GM21723 (cell line): ENCODE measurements around the gene B3GALNT1.

Experiments used
- ATAC-seq: cut with Tn5 transposase; IDR thresholded peaks from one replicate; pipeline ENCODE4 v1.9.1; 2021; ENCODE audit warnings: mild to moderate bottlenecking, moderate library complexity; ENCODE audit not compliant: unreplicated experiment

B3GALNT1 gene, protein sequence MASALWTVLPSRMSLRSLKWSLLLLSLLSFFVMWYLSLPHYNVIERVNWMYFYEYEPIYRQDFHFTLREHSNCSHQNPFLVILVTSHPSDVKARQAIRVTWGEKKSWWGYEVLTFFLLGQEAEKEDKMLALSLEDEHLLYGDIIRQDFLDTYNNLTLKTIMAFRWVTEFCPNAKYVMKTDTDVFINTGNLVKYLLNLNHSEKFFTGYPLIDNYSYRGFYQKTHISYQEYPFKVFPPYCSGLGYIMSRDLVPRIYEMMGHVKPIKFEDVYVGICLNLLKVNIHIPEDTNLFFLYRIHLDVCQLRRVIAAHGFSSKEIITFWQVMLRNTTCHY

GRCh38 chr3:161104561-161105551 lies at the start of gene B3GALNT1:
Gene B3GALNT1, minus strand, starts transcription at chr3:161105349. Its CDS starts 18,595 bp downstream, at chr3:161086754.
- ATAC-seq = peak; percentile 70

DNA sequence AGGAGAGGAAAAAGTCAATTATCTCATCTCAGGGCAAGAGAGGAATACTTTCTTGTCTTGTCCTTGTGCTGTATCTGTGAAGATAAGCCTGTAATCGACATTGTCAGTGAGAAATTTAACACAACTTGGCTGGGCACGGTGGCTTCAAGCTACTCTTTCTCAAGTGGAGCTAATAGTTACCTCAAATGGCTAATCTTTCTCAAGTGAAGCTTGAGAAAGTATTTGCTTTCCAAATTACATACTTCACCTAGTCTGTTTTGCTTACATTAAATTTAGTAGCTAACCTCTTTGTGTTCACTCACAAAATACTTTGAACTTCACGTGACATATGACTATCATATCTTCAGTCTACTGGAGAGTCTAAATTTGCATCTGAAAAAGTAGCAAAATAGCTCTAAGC lies 48.3 kb upstream of the B3GALNT1 start:
- no peak for ATAC-seq

DNA sequence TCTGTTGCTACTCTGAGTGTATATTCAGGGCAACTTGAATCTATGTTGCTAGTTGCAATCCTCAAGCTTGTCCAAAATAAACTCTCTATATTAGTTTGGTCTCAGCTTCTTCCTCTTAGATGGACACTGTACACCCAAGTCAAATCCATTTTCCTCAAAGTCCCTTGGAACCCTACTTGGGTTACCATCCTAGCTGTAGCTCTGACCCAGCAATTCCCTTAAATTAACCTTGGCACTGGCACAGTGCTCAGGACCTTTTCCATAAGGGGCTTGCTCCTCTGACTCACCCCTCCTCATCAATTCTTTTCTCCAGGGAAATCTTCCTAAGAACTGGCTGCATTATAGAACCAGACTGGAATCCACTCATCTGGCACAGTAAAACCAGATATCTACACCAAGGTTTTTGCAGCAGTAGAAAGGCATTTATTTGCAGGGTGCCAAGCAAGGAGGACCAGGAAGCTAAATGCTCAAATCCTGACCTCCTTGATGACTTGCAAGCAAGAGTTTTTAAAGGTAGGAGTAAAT lies 44.9 kb upstream of the B3GALNT1 start:
- no peak for ATAC-seq

DNA sequence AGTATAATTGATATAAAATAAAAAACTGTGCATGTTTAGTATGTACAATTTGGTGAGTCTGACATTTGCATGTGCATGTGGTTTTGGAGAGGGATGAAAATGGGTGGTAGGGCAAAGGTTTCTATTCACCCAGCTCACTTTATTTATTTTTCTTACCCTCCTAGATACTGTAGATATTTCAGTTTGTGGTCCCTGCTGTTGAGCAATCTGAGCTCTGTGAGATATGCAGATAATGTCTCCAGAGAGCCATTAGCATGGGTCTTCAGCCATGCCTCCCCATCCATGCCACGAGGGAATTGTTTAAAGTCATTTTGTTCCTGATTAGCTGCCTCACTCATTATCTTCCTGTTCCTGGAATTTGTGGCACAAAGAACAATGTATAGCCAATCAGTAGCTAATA lies 44.4 kb upstream of the B3GALNT1 start:
- ATAC-seq = no peak

DNA sequence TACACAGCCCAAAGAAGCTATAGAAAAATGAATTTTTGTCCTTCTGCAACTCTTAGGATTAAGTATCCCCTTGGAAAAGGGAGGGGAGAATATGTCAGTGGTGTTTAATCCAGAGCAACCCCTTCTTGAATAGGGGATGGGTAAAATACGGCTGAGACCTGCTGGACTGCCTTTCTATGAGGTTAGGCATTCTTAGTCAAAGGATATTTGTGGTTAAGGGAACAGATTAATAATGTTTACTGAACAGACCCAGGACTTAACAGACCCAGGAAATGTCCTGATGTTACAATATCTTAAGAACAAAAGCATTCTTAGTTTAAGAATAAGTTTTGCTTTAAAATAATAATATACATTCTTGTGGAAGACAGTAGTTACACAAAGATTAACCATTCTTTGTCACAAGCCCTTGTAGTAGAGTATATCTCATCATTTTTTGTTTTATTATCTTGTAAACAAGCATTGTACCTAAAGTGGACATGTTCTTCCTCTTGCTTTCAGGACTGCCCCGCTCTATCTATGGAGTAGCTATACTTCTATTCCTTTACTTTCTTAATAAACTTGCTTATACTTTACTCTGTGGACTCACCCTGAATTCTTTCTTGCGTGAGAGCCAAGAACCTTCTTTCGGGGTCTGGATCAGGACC lies 43.8 kb upstream of the B3GALNT1 start:
- no peak for ATAC-seq

DNA sequence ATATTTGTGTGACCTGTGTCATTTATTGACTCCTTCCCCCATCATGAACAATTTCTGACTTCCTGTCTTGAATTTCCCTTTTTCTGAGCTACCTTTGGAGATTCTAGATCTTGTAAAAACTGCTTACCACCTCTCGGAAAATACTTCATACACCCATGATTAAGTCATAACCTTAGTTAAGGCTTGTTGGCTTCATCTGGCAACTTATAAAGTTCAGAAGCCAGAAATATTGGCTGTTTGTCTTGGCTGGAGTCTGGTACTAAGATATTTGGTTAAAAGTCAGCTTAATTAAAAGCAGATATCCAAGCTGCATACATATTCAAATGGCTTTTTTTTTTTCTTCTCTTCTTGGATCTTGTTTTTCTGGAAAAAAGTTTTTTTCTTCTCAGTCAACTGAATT lies 37.3 kb upstream of the B3GALNT1 start:
- ATAC-seq = no peak

DNA sequence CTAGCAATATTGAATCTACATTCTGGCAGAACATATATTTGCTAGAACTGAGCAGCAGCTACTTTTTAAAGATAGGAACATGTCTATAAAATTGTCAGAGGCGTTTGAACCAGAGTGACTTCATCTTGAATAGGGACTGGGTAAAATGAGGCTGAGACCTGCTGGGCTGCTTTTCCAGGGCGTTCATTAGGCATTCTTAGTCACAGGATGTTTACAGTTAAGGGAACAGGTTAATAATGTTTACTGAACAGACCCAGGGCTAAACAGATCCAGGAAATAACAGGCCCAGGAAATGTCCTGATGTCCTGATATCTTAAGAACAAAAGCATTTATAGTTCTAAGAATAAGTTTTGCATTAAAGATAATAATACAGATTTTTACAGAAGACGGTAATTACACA lies 34.5 kb upstream of the B3GALNT1 start:
- no peak for ATAC-seq

DNA sequence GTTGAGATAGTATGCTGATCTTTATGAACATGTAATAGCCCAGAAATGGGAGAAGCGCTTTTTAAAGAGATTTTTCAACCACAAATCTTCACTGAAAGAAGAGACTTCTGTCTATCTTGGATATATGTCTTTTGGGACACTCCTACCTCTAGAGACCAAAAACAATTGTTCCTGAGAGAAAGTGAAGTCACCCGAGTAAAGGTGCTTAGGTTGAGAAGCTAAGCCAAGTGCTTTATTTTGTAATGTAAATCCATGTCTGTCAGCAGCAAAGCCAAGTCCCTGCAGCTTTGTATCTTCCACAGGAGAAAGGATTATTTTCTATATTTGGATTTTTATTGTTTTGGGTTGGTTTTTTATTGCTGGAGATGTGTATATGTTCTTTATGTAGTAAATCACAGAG lies 32.1 kb upstream of the B3GALNT1 start:
- ATAC-seq = no peak

DNA sequence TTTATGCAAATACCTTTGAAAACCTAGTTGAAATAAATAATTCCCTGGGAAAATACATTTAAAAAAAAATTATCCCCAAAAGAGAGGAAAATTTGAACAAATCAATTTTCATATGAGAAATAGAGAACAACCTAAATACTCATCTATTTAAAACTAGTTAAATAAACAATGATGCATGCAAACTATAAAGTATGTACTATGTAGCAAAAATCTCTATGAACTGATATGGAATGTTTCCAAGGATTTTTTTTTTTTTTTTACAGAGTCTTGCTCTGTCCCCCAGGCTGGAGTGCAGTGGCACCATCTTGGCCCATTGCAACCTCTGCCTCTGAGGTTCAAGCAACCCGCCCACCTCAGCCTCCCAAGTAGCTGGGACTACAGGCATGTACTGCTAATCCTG lies 27.2 kb upstream of the B3GALNT1 start:
- no peak for ATAC-seq

DNA sequence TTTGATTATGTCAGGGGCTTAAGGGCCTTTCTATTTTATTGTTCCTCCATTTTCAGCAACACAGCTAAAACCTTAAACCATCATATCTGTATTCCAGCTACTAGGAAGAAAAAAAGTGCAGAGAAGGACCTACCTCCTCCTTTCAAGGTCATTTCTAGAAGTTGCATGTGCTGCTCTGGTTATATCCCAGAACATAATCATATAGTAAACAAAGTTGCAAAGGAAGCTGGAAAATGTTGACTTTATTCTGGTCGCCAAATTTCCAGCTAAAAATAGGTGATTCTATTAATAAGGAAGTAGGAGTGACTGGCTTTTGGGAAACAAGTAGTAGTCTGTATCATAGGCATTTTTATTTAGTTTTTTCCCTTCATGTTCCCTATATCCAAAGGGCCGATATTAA lies 21.3 kb upstream of the B3GALNT1 start:
- ATAC-seq = no peak

DNA sequence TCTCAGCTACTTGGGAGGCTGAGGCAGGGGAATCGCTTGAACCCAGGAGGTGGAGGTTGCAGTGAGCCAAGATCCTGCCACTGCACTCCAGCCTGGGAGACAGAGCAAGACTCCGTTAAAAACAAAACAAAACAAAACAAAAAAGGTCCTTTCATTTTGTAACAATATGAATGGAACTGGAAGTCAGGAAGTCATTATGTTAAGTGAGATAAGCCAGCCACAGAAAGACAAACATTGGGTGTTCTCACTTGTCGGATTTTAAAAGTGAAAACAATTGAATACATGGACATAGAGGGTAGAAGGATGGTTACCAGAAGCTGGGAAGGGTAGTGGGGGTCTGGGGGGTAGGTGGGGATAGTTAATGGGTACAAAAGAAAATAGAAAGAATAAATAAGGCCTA lies 12.5 kb upstream of the B3GALNT1 start:
- ATAC-seq = no peak

DNA sequence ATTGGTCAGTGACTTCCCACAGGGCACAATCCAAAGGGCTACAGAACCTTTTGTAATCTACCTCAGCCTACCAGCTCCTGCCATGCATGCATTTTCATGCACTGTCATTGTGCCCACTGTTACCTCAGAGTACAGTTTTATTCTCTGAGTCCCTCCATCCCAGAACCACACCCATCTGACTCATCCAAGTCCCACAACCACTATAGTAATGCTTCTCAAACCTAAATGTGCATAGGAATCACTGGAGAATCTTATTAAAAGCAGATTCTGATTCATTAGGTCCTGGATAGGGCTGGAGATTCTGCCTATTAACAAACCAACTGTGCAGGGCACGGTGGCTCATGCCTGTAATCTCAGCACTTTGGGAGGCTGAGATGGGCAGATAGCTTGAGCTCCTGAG lies 3.7 kb upstream of the B3GALNT1 start:
- ATAC-seq = no peak

DNA sequence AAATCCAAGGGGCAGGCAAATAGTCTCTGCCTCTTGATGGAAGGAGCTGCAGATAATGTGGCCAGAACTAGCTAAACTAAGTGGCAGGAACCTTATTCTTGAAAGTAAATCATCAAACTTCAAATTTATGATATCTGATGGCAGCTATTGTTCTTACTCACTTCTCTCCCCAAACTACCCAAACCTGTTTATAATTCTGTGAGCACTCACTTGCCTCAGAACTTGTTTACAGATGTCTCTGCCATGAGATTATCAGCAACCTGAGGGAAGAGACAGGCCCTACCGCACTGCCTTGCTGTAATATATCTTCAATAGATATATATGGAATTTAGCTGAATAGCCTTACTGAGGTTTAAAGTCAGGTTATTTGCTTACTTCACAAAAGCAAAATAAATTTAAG lies 2.2 kb upstream of the B3GALNT1 start:
- ATAC-seq = no peak

GRCh38 chr3:161103776-161104385 lies 1.3 kb downstream of the B3GALNT1 start:
- ATAC-seq = no peak

GRCh38 chr3:161101609-161102008 lies 3.5 kb downstream of the B3GALNT1 start:
- ATAC-seq = no peak

DNA sequence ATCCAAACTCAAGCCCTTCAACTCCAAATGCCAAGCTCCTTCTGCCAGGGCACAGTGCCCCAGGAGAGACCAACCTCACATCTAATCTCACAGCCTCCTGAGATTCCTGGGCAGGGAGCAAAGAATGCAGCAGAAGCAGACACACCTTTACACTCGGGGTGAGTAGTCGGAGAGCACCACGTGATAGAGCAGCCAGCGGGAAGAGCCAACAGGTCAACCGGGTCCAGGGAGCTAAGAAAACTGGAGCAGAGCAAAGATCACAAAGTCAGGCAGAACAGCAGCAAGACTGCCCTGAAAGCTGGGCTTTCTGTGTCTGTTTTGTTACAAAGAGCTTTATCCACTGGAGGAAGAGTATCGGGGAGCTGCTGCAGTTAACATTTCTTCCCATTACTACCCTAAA lies 4.2 kb downstream of the B3GALNT1 start:
- no peak for ATAC-seq

- no peak for ATAC-seq
Measured at GRCh38 chr3:161096771-161097367, 8.3 kb downstream of the B3GALNT1 start.

DNA sequence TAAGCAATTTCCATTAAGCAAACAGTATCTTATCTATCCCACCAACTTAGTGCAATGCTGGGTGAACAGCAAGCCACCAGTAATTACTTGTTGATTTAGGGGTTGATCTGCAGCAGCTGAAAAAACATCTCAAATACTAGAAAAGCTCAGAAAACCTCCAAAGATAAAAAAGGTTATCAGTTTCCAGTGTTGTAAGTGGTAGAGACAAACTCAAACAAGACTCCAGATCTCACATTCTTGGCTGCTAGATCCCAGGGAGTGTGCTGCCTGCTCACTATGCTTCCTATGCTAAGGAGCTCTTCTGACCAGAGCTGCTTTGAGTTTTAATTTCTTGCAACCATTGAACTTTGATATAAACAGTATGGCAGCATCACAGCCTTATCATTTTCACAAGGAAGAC lies 11.3 kb downstream of the B3GALNT1 start:
- ATAC-seq = no peak

DNA sequence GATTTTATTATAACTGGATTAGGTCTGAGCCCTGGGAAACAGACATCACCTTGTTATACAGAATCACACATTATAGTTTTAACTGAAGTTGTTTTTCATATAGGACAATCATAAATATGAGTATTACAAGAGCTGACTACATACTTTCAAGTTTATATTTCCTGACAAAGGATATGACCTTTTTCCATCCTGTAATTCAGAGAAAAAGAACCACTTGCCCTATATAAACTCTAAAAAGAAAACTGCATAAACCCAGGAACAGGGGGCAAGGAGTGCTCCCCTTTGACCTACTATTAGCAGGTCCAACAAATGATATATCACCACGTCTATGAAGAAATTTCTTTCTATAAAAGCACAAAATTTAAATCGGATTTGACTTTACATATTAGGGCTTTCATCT lies 20.9 kb downstream of the B3GALNT1 start:
- ATAC-seq = no peak

GRCh38 chr3:161083131-161083530 lies 22.0 kb downstream of the B3GALNT1 start:
- ATAC-seq = no peak
